ENCODE data around the gene DYNC1LI2.

DNA sequence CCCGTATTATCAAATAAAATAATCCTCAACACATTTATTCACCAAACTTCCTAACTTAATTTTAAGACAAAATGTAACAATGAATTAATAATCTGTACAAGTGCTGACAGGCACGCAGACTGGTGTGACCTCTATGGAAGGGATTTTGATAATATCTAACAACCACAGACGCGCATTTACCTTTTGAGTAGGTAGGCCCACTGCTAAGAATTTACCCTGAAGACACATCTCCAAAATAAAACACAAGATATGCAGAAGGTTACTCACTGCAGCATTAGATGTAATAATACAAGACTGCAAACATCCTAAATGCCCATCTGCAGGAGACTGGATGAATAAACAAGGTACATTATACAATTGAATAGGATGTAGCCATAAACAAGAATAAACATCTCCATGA, 32.2 kb downstream of the DYNC1LI2 start:
- TF ChIP-seq, protein P1, sequence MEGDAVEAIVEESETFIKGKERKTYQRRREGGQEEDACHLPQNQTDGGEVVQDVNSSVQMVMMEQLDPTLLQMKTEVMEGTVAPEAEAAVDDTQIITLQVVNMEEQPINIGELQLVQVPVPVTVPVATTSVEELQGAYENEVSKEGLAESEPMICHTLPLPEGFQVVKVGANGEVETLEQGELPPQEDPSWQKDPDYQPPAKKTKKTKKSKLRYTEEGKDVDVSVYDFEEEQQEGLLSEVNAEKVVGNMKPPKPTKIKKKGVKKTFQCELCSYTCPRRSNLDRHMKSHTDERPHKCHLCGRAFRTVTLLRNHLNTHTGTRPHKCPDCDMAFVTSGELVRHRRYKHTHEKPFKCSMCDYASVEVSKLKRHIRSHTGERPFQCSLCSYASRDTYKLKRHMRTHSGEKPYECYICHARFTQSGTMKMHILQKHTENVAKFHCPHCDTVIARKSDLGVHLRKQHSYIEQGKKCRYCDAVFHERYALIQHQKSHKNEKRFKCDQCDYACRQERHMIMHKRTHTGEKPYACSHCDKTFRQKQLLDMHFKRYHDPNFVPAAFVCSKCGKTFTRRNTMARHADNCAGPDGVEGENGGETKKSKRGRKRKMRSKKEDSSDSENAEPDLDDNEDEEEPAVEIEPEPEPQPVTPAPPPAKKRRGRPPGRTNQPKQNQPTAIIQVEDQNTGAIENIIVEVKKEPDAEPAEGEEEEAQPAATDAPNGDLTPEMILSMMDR (IDR thresholded peaks at IDR 0.05) = no peak
- TF ChIP-seq POLR2A (IDR thresholded peaks at IDR 0.05) = no peak
